Heart right ventricle (tissue), 16 donors: ENCODE data around the gene KYNU. TPM values are rescaled to one million over a fixed set of nuclear protein-coding genes. Genes with fewer than 3 reads are reported as not detected.

ENCODE experiments used
- ATAC-seq, 8 donors: fragments of 200-7000 bp; cut with Tn5 transposase; one replicate each; pipeline ENCODE4 v1.9.1; 2020; ENCODE audit warnings: mild to moderate bottlenecking in 8 of 8, moderate library complexity in 8 of 8, moderate number of reproducible peaks in 1 of 8
- DNase-seq, 2 donors: peaks; one replicate each; pipeline ENCODE4 v3.0.0-alpha.2; 2020
- H3K27ac ChIP-seq, 10 donors: fragments of 200-600 bp; sonication (generic) in 2 of 10; one replicate each; pipeline versions ENCODE4 v1.5.0 to v1.8.0; 2020 to 2022; ENCODE audit warnings: mild to moderate bottlenecking in 3 of 10
- H3K27me3 ChIP-seq, 7 donors: fragments of 200-600 bp; one replicate each; pipeline ENCODE4 v1.8.0; 2021 to 2022; ENCODE audit warnings: mild to moderate bottlenecking in 2 of 7
- H3K36me3 ChIP-seq, 9 donors: fragments of 200-600 bp; sonication (generic) in 1 of 9; one replicate each; pipeline versions ENCODE4 v1.5.0 to v1.8.0; 2020 to 2022; ENCODE audit warnings: mild to moderate bottlenecking in 2 of 9
- H3K4me1 ChIP-seq, 9 donors: fragments of 200-600 bp; sonication (generic) in 1 of 9; one replicate each; pipeline versions ENCODE4 v1.5.0 to v1.8.0; 2020 to 2022; ENCODE audit warnings: mild to moderate bottlenecking in 4 of 9
- H3K4me3 ChIP-seq, 10 donors: fragments of 200-600 bp; sonication (generic) in 2 of 10; one replicate each; pipeline versions ENCODE4 v1.5.0 to v1.8.0; 2020 to 2022; ENCODE audit warnings: mild to moderate bottlenecking in 7 of 10, moderate library complexity in 2 of 10
- H3K9me3 ChIP-seq, 11 donors: fragments of 200-600 bp in 10 of 11; sonication (generic) in 2 of 11; one replicate each; pipeline versions ENCODE4 v1.5.0 to v1.8.0; 2013 to 2022; ENCODE audit warnings: mild to moderate bottlenecking in 2 of 11, control low read depth in 1 of 11, moderate library complexity in 1 of 11
- WGBS, 2 donors: extraction: QIAGEN DNeasy Blood & Tissue Kit; methylation state at CpG; one replicate each; pipeline ENCODE4 v1.1.7; 2013; ENCODE audit warnings: inconsistent platforms in 1 of 2; 5-methylcytosine and 5-hydroxymethylcytosine counted together
- intact Hi-C, 10 donors: fragments of 100-400 bp; cut with DNase I; formaldehyde crosslinking; loops; one replicate each; pipeline versions ENCODE4 v1.11.1 to v1.14.2; 2022
- polyA plus RNA-seq, 2 donors: library from polyadenylated mRNA; stranded (reverse); fragments of 200-250 nt; gene quantifications; one replicate each; pipeline ENCODE4 v1.2.3, GENCODE V29; 2013
- total RNA-seq, 10 donors: library from RNA; stranded (reverse); fragmentation: NEBNext Ultra II Directional in 3 of 10; extraction: Animal tissue kit (Norgen Biotek cat#: 25700) in 3 of 10; gene quantifications; one replicate each; pipeline versions ENCODE4 v1.2.1 to v1.2.4, GENCODE V29; 2021 to 2023
- TF ChIP-seq, protein P1 (sequence below), 9 donors: fragments of 200-600 bp; sonication (generic) in 2 of 9; IDR thresholded peaks; one replicate each; pipeline versions ENCODE4 v1.5.0 to v1.8.0; 2021 to 2022; ENCODE audit warnings: antibody characterized with exemption in 9 of 9, mild to moderate bottlenecking in 5 of 9, moderate library complexity in 1 of 9
- donor health status: Arrhythmogenic right ventricular cardiomyopathy.
- donor health status: ischemic (EF 13 %, LVEDD 7.1; RV severe dilation, severe dysfunction).
- donor health status: healthy with polysubstance abuse.
- donor health status: DM: no; HTN: yes; CAD: no.
- donor health status: DM: no; HTN: no; CAD: no.
- donor health status: ischemic (EF 25% LVEDD 6.9; RV normal size, moderate dysfunction).
- donor health status: ischemic (EF 25% LVEDD 5.7; RV mildly dilated, moderate dysfunction).
- donor health status: healthy.
- donor health status: DM: yes; HTN: yes; CAD: no.
- donor health status: Ischemic cardiomyopathy.
- donor health status: ischemic (EF 35%, LVEDD 5.7; RV mildly dilated, moderate dysfunction).
- donor health status: nonischemic (EF 11% LVEDD 7.7; RV severe dilation, severe dysfunction).
- donor health status: DM: yes; HTN: yes; CAD: no.
- donor health status: PGD.
- donor health status: ischemic (EF 29% LVEDD 5.4; RV normal size, mild dysfunction).
- donor health status: nonischemic (EF 23%, LVEDD 6.1; RV moderate dilation, normal function).

KYNU gene
- total and polyA plus RNA-seq, 12 donors = 0.07 to 9.5 (median 0.78) TPM

GRCh38 chr2:142961202-142961601 is 83.7 kb downstream of the KYNU start:
- Histone ChIP-seq H3K27ac (no peak overlapping the region), H3K4me1 (no peaks in the 10 kb centered on the region), H3K4me3 (no peak overlapping the region), H3K27me3 (no peaks in the 10 kb centered on the region), H3K36me3 (peaks cover 0 to 15% (median 0%) of the 10 kb centered on the region in 9 donors), H3K9me3 (peaks cover 0 to 15% (median 6%) of the 10 kb centered on the region in 11 donors)
- TF ChIP-seq, protein P1, sequence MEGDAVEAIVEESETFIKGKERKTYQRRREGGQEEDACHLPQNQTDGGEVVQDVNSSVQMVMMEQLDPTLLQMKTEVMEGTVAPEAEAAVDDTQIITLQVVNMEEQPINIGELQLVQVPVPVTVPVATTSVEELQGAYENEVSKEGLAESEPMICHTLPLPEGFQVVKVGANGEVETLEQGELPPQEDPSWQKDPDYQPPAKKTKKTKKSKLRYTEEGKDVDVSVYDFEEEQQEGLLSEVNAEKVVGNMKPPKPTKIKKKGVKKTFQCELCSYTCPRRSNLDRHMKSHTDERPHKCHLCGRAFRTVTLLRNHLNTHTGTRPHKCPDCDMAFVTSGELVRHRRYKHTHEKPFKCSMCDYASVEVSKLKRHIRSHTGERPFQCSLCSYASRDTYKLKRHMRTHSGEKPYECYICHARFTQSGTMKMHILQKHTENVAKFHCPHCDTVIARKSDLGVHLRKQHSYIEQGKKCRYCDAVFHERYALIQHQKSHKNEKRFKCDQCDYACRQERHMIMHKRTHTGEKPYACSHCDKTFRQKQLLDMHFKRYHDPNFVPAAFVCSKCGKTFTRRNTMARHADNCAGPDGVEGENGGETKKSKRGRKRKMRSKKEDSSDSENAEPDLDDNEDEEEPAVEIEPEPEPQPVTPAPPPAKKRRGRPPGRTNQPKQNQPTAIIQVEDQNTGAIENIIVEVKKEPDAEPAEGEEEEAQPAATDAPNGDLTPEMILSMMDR (IDR thresholded peaks at IDR 0.05) = no peak
- WGBS, 2 donors = 85 to 91% methylated on average over 1 of the region's 1 CpG
- intact Hi-C loops = no loop called here
- no peak for DNase-seq
- ATAC-seq = no peak

- no peak for DNase-seq
- H3K4me3 ChIP-seq = no peak overlapping the region
- ATAC-seq = no peak
- H3K9me3 ChIP-seq = peaks cover 0 to 15% (median 6%) of the 10 kb centered on the region in 11 donors
- no peaks in the 10 kb centered on the region for H3K4me1 ChIP-seq
- intact Hi-C loops = no loop called here
- H3K36me3 ChIP-seq = peaks cover 0 to 18% (median 0%) of the 10 kb centered on the region in 9 donors
- no peak overlapping the region for H3K27ac ChIP-seq
- 81 to 82% methylated on average over 1 of the region's 1 CpG for WGBS, 2 donors
- H3K27me3 ChIP-seq = no peaks in the 10 kb centered on the region
- TF ChIP-seq, protein P1 (IDR thresholded peaks at IDR 0.05) = no peak
Measured at GRCh38 chr2:142965443-142965842, 88.0 kb downstream of the KYNU start.

GRCh38 chr2:142966284-142966683 is 88.8 kb downstream of the KYNU start:
- ATAC-seq (no peak), DNase-seq (no peak)
- TF ChIP-seq, protein P1 (IDR thresholded peaks at IDR 0.05) = no peak
- Histone ChIP-seq H3K27ac (no peak overlapping the region), H3K27me3 (no peaks in the 10 kb centered on the region), H3K4me1 (no peaks in the 10 kb centered on the region), H3K9me3 (peaks cover 0 to 15% (median 6%) of the 10 kb centered on the region in 11 donors), H3K4me3 (no peak overlapping the region), H3K36me3 (peaks cover 0 to 17% (median 0%) of the 10 kb centered on the region in 9 donors)
- intact Hi-C loops = no loop called here

DNA sequence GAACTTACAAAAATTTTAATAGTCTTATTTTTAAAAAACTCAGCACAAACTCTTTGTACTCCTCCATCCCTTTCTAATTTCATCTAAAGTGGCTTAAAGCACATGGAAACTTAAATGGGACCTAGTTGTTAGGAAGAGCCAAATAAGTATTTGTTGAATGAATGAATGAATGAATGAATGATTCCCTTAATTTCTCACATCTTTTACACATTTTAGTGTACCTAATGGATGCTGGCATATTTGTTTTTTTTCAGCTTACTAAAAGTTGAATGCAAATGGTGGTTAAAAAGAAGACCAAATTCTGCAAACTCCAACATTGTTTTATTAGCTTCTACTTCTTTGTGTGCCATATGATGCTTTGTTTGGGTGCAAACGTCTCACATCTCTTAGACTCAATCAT is 89.6 kb downstream of the KYNU start:
- no peak overlapping the region for H3K27ac ChIP-seq
- 39 to 43% methylated on average over 1 of the region's 1 CpG for WGBS, 2 donors
- intact Hi-C loops = no loop called here
- H3K9me3 ChIP-seq = peaks cover 0 to 15% (median 6%) of the 10 kb centered on the region in 11 donors
- no peaks in the 10 kb centered on the region for H3K27me3 ChIP-seq
- H3K36me3 ChIP-seq = peaks cover 0 to 9% (median 0%) of the 10 kb centered on the region in 9 donors
- H3K4me3 ChIP-seq = no peak overlapping the region
- no peak for ATAC-seq
- H3K4me1 ChIP-seq = no peaks in the 10 kb centered on the region
- TF ChIP-seq, protein P1 (IDR thresholded peaks at IDR 0.05) = no peak
- DNase-seq = no peak
